ENCODE results near the gene MAP2K1.
A peak's percentile ranks its signal among the peaks of the same experiment; 100 is the strongest.

Gene MAP2K1

DNA sequence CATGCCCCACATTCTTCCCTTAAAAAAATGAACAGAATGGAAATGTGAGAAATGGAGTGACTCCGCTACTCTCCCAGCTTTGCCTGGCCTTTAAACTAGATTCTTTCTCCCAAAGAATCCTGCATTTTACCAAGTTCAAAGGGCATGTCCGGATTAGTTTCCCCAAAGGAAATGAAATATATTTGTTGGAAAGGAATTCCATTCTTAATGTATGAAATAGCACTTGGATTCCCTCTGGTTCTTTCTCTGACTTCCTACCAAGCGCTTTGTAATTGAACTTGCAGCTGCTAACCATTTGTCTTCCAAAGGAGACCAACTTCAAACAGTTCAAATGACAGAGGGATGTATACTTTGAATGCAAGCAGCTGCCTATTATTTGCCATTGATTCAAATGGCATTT lies 18.9 kb downstream of the MAP2K1 start:
- Histone ChIP-seq H3K27ac (ENCODE audit: low read length) (peak overlapping the region; percentile 19), H3K4me1 (ENCODE audit: control insufficient read depth, insufficient read depth, low read length) (peaks cover 4% of the 10 kb centered on the region; the same call in 1 of the 2 replicates), H3K27me3 (ENCODE audit: control insufficient read depth, insufficient read depth, low read length) (no peaks in the 10 kb centered on the region), H3K9me3 (ENCODE audit: control insufficient read depth, insufficient read depth, low read length) (no peaks in the 10 kb centered on the region), H3K36me3 (ENCODE audit: control insufficient read depth, insufficient read depth, low read length) (no peaks in the 10 kb centered on the region), H3K4me3 (ENCODE audit: low read length) (no peak overlapping the region)
- no CpG with 5 or more reads among the region's 3 CpGs for WGBS (ENCODE audit: insufficient coverage, insufficient read length)
- no peak for DNase-seq (ENCODE audit: low read depth, low spot score)

DNA sequence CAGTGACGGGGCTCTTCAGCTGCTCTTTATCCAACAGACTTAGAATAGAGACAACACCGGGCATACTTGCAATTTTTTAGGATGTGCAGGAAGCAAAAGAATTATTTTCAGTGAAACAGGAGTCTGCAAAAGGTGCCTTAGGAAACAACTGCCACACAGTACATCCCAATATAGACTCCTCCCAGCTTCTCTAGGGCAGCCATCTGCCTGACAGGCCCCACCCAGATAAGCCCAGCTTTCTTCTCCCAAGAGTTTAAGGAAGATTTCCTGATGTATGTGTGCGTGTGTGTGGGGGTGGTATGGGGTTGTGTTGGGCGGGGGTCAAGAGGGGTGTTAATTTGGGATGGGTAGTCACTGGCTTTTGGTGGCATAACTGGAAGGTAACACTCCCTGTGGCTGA lies 21.5 kb downstream of the MAP2K1 start:
- H3K36me3 ChIP-seq (ENCODE audit: control insufficient read depth, insufficient read depth, low read length) = no peaks in the 10 kb centered on the region
- H3K27me3 ChIP-seq (ENCODE audit: control insufficient read depth, insufficient read depth, low read length) = no peaks in the 10 kb centered on the region
- DNase-seq (ENCODE audit: low read depth, low spot score) = no peak
- H3K4me1 ChIP-seq (ENCODE audit: control insufficient read depth, insufficient read depth, low read length) = peaks cover 3% of the 10 kb centered on the region; the same call in 1 of the 2 replicates
- H3K4me3 ChIP-seq (ENCODE audit: low read length) = no peak overlapping the region
- WGBS (ENCODE audit: insufficient coverage, insufficient read length) = 100% methylated on average over 2 of the region's 4 CpGs
- H3K9me3 ChIP-seq (ENCODE audit: control insufficient read depth, insufficient read depth, low read length) = no peaks in the 10 kb centered on the region
- H3K27ac ChIP-seq (ENCODE audit: low read length) = no peak overlapping the region

DNA sequence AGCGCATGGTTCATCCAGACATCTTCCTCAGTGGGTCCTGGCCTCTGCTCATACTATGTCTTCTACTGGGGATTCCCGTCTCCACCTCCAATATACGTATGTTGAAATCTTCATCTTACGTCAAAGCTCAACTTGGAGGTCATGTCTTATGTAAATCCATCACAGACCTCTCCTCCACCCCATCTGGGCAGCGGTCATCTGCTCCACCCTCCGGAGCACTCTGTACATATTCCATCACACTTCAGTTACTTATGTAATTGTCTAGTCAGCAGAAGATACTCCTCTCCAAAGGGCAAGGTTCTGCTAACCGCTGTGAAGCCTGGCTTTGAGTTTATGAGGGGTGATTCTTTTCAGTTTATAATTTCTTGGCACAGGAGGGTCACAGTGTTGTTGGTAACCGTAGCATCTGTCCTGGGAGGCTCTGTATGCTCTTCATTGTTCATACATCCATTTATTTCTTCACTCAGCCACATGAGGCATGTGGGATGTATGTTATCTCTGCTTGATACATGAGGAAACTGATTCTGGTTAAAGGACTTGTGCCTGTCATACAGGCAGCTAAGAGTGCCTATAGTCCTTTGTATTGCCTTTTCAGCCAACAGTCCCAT lies 22.1 kb downstream of the MAP2K1 start:
- Histone ChIP-seq H3K27me3 (ENCODE audit: control insufficient read depth, insufficient read depth, low read length) (no peaks in the 10 kb centered on the region), H3K4me3 (ENCODE audit: low read length) (no peak overlapping the region), H3K27ac (ENCODE audit: low read length) (no peak overlapping the region), H3K36me3 (ENCODE audit: control insufficient read depth, insufficient read depth, low read length) (no peaks in the 10 kb centered on the region), H3K9me3 (ENCODE audit: control insufficient read depth, insufficient read depth, low read length) (0 out of 2 replicates have a peak, but pooled peaks cover 1% of the 10 kb centered on the region), H3K4me1 (ENCODE audit: control insufficient read depth, insufficient read depth, low read length) (peaks cover 3% of the 10 kb centered on the region; the same call in 1 of the 2 replicates)
- WGBS (ENCODE audit: insufficient coverage, insufficient read length) = no CpG with 5 or more reads among the region's 8 CpGs
- no peak for DNase-seq (ENCODE audit: low read depth, low spot score)

- no CpG with 5 or more reads among the region's 3 CpGs for WGBS (ENCODE audit: insufficient coverage, insufficient read length)
- no peak overlapping the region for H3K27ac ChIP-seq (ENCODE audit: low read length)
- H3K9me3 ChIP-seq (ENCODE audit: control insufficient read depth, insufficient read depth, low read length) = 0 out of 2 replicates have a peak, but pooled peaks cover 1% of the 10 kb centered on the region
- DNase-seq (ENCODE audit: low read depth, low spot score) = no peak
- H3K36me3 ChIP-seq (ENCODE audit: control insufficient read depth, insufficient read depth, low read length) = no peaks in the 10 kb centered on the region
- no peak overlapping the region for H3K4me3 ChIP-seq (ENCODE audit: low read length)
- peaks cover 3% of the 10 kb centered on the region; the same call in 1 of the 2 replicates for H3K4me1 ChIP-seq (ENCODE audit: control insufficient read depth, insufficient read depth, low read length)
- H3K27me3 ChIP-seq (ENCODE audit: control insufficient read depth, insufficient read depth, low read length) = no peaks in the 10 kb centered on the region
Observed at GRCh38 chr15:66409565-66410108, 22.9 kb downstream of the MAP2K1 start.

GRCh38 chr15:66411190-66411589 lies 24.5 kb downstream of the MAP2K1 start:
- Histone ChIP-seq H3K27ac (ENCODE audit: low read length) (no peak overlapping the region), H3K36me3 (ENCODE audit: control insufficient read depth, insufficient read depth, low read length) (no peaks in the 10 kb centered on the region), H3K4me1 (ENCODE audit: control insufficient read depth, insufficient read depth, low read length) (0 out of 2 replicates have a peak, but pooled peaks cover 3% of the 10 kb centered on the region), H3K9me3 (ENCODE audit: control insufficient read depth, insufficient read depth, low read length) (0 out of 2 replicates have a peak, but pooled peaks cover 1% of the 10 kb centered on the region), H3K4me3 (ENCODE audit: low read length) (no peak overlapping the region), H3K27me3 (ENCODE audit: control insufficient read depth, insufficient read depth, low read length) (no peaks in the 10 kb centered on the region)
- no peak for DNase-seq (ENCODE audit: low read depth, low spot score)

- Histone ChIP-seq H3K27ac (ENCODE audit: low read length) (no peak overlapping the region), H3K9me3 (ENCODE audit: control insufficient read depth, insufficient read depth, low read length) (0 out of 2 replicates have a peak, but pooled peaks cover 1% of the 10 kb centered on the region)
- WGBS (ENCODE audit: insufficient coverage, insufficient read length) = no CpG with 5 or more reads among the region's 3 CpGs
Observed at GRCh38 chr15:66412220-66412619, 25.5 kb downstream of the MAP2K1 start.

DNA sequence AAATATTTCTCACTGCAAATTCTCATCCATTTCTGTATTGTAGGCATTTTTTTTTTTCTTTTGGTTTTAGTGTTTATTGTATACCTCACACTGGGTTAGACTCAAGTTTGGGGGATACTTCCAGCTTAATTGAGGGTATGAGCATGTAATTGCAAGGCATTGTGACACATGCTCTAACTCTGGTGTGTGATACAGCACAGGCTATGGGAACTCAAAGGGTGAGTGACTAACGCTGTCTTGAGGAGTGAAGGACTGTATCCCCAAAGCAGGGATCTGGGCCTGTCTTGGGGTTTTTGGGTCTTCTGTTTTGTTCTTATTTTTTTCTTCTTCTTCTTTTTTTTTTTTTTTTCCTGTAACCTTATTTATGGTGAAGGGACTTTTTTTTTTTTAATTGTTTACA lies 26.9 kb downstream of the MAP2K1 start:
- DNase-seq (ENCODE audit: low read depth, low spot score) = no peak
- peaks cover 1% of the 10 kb centered on the region; the same call in 1 of the 2 replicates for H3K4me1 ChIP-seq (ENCODE audit: control insufficient read depth, insufficient read depth, low read length)
- H3K36me3 ChIP-seq (ENCODE audit: control insufficient read depth, insufficient read depth, low read length) = no peaks in the 10 kb centered on the region
- H3K27me3 ChIP-seq (ENCODE audit: control insufficient read depth, insufficient read depth, low read length) = no peaks in the 10 kb centered on the region
- no peak overlapping the region for H3K27ac ChIP-seq (ENCODE audit: low read length)
- no CpG with 5 or more reads among the region's 1 CpG for WGBS (ENCODE audit: insufficient coverage, insufficient read length)
- no peak overlapping the region for H3K4me3 ChIP-seq (ENCODE audit: low read length)
- H3K9me3 ChIP-seq (ENCODE audit: control insufficient read depth, insufficient read depth, low read length) = 0 out of 2 replicates have a peak, but pooled peaks cover 1% of the 10 kb centered on the region

More at GRCh38 chr15:66412220-66412619, 25.5 kb downstream of the MAP2K1 start:
- Histone ChIP-seq H3K36me3 (ENCODE audit: control insufficient read depth, insufficient read depth, low read length) (no peaks in the 10 kb centered on the region), H3K4me1 (ENCODE audit: control insufficient read depth, insufficient read depth, low read length) (0 out of 2 replicates have a peak, but pooled peaks cover 3% of the 10 kb centered on the region), H3K4me3 (ENCODE audit: low read length) (no peak overlapping the region), H3K27me3 (ENCODE audit: control insufficient read depth, insufficient read depth, low read length) (no peaks in the 10 kb centered on the region)
- no peak for DNase-seq (ENCODE audit: low read depth, low spot score)

- Histone ChIP-seq H3K4me1 (ENCODE audit: control insufficient read depth, insufficient read depth, low read length) (no peaks in the 10 kb centered on the region; the same call in 1 of the 2 replicates), H3K9me3 (ENCODE audit: control insufficient read depth, insufficient read depth, low read length) (0 out of 2 replicates have a peak, but pooled peaks cover 1% of the 10 kb centered on the region), H3K27me3 (ENCODE audit: control insufficient read depth, insufficient read depth, low read length) (no peaks in the 10 kb centered on the region), H3K4me3 (ENCODE audit: low read length) (no peak overlapping the region), H3K36me3 (ENCODE audit: control insufficient read depth, insufficient read depth, low read length) (no peaks in the 10 kb centered on the region), H3K27ac (ENCODE audit: low read length) (no peak overlapping the region)
- no peak for DNase-seq (ENCODE audit: low read depth, low spot score)
Observed at GRCh38 chr15:66415360-66415759, 28.6 kb downstream of the MAP2K1 start.

DNA sequence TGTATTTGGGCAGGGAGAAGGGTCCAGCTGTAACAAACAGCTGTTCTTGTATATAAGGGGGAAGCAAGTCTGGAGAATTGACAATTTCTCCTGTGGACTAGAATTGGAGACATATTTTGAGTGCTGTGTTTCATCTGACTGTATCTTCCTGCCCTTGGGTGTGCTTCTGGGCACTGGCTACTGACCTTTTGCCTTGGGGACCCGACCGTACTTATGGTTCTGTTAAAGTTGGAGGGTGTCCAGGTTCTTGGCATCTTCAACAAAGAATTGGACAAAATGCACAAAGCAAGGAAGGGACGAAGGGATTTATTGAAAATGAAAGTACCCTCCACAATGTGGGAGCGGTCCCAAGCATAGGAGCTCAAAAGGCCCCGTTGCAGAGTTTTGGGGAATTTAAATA lies 31.0 kb downstream of the MAP2K1 start:
- Histone ChIP-seq H3K4me3 (ENCODE audit: low read length) (no peak overlapping the region), H3K4me1 (ENCODE audit: control insufficient read depth, insufficient read depth, low read length) (no peaks in the 10 kb centered on the region; the same call in 1 of the 2 replicates), H3K27ac (ENCODE audit: low read length) (no peak overlapping the region), H3K9me3 (ENCODE audit: control insufficient read depth, insufficient read depth, low read length) (0 out of 2 replicates have a peak, but pooled peaks cover 1% of the 10 kb centered on the region), H3K36me3 (ENCODE audit: control insufficient read depth, insufficient read depth, low read length) (no peaks in the 10 kb centered on the region), H3K27me3 (ENCODE audit: control insufficient read depth, insufficient read depth, low read length) (no peaks in the 10 kb centered on the region)
- DNase-seq (ENCODE audit: low read depth, low spot score) = no peak
- no CpG with 5 or more reads among the region's 5 CpGs for WGBS (ENCODE audit: insufficient coverage, insufficient read length)

DNA sequence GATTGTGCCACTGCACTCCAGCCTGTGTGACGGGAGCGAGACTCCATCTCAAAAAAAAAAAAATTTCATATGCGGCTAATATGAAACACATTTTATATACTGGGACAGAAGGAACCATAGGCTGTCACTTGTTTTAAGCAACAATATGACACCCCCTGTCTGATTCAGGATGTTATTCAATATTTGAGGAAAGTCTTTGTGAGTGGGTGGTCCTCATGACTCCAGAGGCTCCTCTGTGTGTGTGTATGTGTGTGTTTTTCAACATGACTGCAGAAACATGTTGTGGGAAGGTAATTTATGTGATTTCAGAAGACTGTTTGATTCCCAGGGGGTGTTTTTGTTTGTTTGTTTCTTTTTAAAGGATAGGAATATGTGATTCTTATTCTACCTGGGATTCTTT lies 32.8 kb downstream of the MAP2K1 start:
- no peaks in the 10 kb centered on the region for H3K27me3 ChIP-seq (ENCODE audit: control insufficient read depth, insufficient read depth, low read length)
- no peak overlapping the region for H3K4me3 ChIP-seq (ENCODE audit: low read length)
- no peak overlapping the region for H3K27ac ChIP-seq (ENCODE audit: low read length)
- no peak for DNase-seq (ENCODE audit: low read depth, low spot score)
- no peaks in the 10 kb centered on the region for H3K9me3 ChIP-seq (ENCODE audit: control insufficient read depth, insufficient read depth, low read length)
- WGBS (ENCODE audit: insufficient coverage, insufficient read length) = no CpG with 5 or more reads among the region's 3 CpGs
- no peaks in the 10 kb centered on the region; the same call in 1 of the 2 replicates for H3K4me1 ChIP-seq (ENCODE audit: control insufficient read depth, insufficient read depth, low read length)
- H3K36me3 ChIP-seq (ENCODE audit: control insufficient read depth, insufficient read depth, low read length) = no peaks in the 10 kb centered on the region

DNA sequence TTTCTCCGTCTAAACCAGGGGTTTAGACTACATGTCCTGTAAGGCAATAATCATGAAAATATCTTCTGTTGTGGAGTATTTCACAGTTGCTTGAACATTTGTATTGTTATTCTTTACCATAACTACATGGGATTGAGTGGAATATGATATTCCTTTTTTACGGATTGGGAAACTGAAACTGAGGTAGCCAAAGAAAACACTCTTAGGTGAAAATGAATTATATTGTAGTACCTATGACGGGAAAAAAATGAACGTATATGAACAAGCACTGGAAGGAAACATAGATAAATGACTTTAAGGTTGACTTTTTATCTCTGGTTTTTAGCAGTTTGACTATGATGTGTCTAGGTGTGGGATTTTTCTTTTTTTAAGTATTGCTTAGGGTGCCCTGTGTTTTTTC lies 35.6 kb downstream of the MAP2K1 start:
- WGBS (ENCODE audit: insufficient coverage, insufficient read length) = no CpG with 5 or more reads among the region's 4 CpGs
- no peaks in the 10 kb centered on the region for H3K27me3 ChIP-seq (ENCODE audit: control insufficient read depth, insufficient read depth, low read length)
- no peak overlapping the region for H3K27ac ChIP-seq (ENCODE audit: low read length)
- DNase-seq (ENCODE audit: low read depth, low spot score) = no peak
- H3K9me3 ChIP-seq (ENCODE audit: control insufficient read depth, insufficient read depth, low read length) = no peaks in the 10 kb centered on the region
- H3K4me3 ChIP-seq (ENCODE audit: low read length) = no peak overlapping the region
- H3K36me3 ChIP-seq (ENCODE audit: control insufficient read depth, insufficient read depth, low read length) = no peaks in the 10 kb centered on the region
- no peaks in the 10 kb centered on the region; the same call in 1 of the 2 replicates for H3K4me1 ChIP-seq (ENCODE audit: control insufficient read depth, insufficient read depth, low read length)

Data from iPS DF 6.9 (cell line).